ENCODE results near the gene ZNF836. TPM values are rescaled to one million over a fixed set of nuclear protein-coding genes. Genes with fewer than 3 reads are reported as not detected.

ZNF836 gene
- total and polyA plus RNA-seq, 9 of the 15 experiments (the other 6 are each of a cell fraction or from before 2014, with no cell fraction given) = 0.24 to 0.69 (median 0.64) TPM; not detected in 2

DNA sequence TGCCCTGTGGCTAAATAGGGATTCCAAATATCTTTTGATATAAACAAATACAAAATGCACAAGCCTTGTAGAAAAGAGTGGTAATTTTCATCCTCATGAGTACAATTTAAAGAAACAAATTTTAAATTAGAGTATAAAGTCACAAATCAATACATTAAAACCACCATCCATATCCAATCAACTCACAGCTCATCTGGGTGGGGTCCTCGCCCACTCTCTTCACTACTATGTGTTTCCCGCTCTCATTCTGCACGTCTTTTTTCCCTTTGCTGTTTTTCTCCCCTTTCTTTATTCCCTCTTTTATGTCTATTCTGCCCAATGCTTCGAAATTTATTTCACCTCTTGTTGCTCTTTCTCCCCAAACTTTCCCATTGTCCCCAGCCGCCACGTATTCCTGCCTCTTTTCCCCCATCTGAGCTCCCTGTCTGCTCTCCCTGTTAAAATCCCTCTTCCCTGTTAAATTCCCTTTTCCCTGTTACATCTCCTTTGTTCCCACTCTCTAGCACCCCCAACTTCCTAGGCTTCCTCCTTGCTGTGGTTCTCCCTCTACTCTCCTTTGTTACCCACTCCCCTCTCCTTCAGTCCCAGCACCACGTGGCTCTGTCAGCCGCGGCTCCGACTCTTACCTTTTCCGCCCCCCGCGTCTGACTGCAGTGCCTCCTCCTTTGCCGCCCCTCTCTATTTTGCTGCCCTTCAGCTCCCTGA is 33.0 kb downstream of the ZNF836 start (continued):
- TF ChIP-seq ZNF639 (CRISPR knock-in tag; conservative IDR thresholded peaks at IDR 0.05 in 1 of 2, IDR thresholded peaks at IDR 0.05 in 1 of 2) (no peak), TGIF2 (CRISPR knock-in tag; IDR thresholded peaks at IDR 0.05) (no peak), POLR2A (conservative IDR thresholded peaks at IDR 0.05) (no peak; the same call in 1 of the 2 replicates), RCOR1 (IDR thresholded peaks at IDR 0.05; ENCODE audit: borderline replicate concordance in 1 of 2, low read depth in 2 of 2, low read length in 2 of 2) (no peak), TBP (optimal IDR thresholded peaks at IDR 0.05; ENCODE audit: low read depth, low read length) (no peak), LARP7 (IDR thresholded peaks at IDR 0.05) (0 out of 2 replicates have a peak, but pooled peaks have one; percentile 43), PCBP1 (IDR thresholded peaks at IDR 0.05; ENCODE audit: low read depth, low read length, poor library complexity, severe bottlenecking) (no peak), FOXK2 (conservative IDR thresholded peaks at IDR 0.05 in 1 of 2, IDR thresholded peaks at IDR 0.05 in 1 of 2; ENCODE audit: low read depth in 2 of 2) (peak in 1 of 2 experiments; percentile 36; a peak in 2 of 4 replicates), TAF9B (IDR thresholded peaks at IDR 0.05; ENCODE audit: partially characterized antibody) (peak; percentile 8), CREBBP (IDR thresholded peaks at IDR 0.05; ENCODE audit: low read depth, low read length) (no peak), SMARCE1 (IDR thresholded peaks at IDR 0.05) (0 out of 2 replicates have a peak, but pooled peaks have one; percentile 17), SIX5 (IDR thresholded peaks at IDR 0.05; ENCODE audit: borderline replicate concordance in 1 of 2, insufficient read depth in 1 of 2, low read depth in 1 of 2, low read length in 2 of 2) (no peak), ZNF384 (IDR thresholded peaks at IDR 0.05; ENCODE audit: low read depth, low read length) (no peak), U2AF2 (optimal IDR thresholded peaks at IDR 0.05; ENCODE audit: low read depth, low read length) (no peak), HLTF (IDR thresholded peaks at IDR 0.05) (peak; percentile 81; the same call in 1 of the 2 replicates), PREB (CRISPR knock-in tag; IDR thresholded peaks at IDR 0.05) (no peak), ADNP (tag; IDR thresholded peaks at IDR 0.05) (no peak), WHSC1 (IDR thresholded peaks at IDR 0.05; ENCODE audit: low read length) (no peak), CREM (IDR thresholded peaks at IDR 0.05; ENCODE audit: low read depth) (no peak)
- TF ChIP-seq, protein P1, sequence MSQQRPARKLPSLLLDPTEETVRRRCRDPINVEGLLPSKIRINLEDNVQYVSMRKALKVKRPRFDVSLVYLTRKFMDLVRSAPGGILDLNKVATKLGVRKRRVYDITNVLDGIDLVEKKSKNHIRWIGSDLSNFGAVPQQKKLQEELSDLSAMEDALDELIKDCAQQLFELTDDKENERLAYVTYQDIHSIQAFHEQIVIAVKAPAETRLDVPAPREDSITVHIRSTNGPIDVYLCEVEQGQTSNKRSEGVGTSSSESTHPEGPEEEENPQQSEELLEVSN (IDR thresholded peaks at IDR 0.05; ENCODE audit: borderline replicate concordance in 1 of 2, extremely low read depth in 1 of 2, insufficient read depth in 1 of 2, insufficient read length in 1 of 2, low read depth in 1 of 2, low read length in 1 of 2, poor library complexity in 1 of 2, severe bottlenecking in 1 of 2) = peak; percentile 43 to 67
- TF ChIP-seq, protein P2, sequence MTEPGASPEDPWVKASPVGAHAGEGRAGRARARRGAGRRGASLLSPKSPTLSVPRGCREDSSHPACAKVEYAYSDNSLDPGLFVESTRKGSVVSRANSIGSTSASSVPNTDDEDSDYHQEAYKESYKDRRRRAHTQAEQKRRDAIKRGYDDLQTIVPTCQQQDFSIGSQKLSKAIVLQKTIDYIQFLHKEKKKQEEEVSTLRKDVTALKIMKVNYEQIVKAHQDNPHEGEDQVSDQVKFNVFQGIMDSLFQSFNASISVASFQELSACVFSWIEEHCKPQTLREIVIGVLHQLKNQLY (CRISPR knock-in tag; conservative IDR thresholded peaks at IDR 0.05) = no peak
- TF ChIP-seq, protein P3, sequence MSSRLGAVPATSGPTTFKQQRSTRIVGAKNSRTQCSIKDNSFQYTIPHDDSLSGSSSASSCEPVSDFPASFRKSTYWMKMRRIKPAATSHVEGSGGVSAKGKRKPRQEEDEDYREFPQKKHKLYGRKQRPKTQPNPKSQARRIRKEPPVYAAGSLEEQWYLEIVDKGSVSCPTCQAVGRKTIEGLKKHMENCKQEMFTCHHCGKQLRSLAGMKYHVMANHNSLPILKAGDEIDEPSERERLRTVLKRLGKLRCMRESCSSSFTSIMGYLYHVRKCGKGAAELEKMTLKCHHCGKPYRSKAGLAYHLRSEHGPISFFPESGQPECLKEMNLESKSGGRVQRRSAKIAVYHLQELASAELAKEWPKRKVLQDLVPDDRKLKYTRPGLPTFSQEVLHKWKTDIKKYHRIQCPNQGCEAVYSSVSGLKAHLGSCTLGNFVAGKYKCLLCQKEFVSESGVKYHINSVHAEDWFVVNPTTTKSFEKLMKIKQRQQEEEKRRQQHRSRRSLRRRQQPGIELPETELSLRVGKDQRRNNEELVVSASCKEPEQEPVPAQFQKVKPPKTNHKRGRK (tag; IDR thresholded peaks at IDR 0.05) = peak; percentile 53

Measured in K562 (cell line).